NB4 (cell line): Measurements from ENCODE around the gene CPLX1.

ENCODE experiments used
- DNase-seq: peaks from one replicate; pipeline ENCODE4 v3.0.0; 2010; ENCODE audit warnings: low read depth
- H3K4me3 ChIP-seq: one replicate; pipeline ENCODE4 v1.5.1; 2011; ENCODE audit warnings: mild to moderate bottlenecking, low read depth, low read length, moderate library complexity
- MYC ChIP-seq: IDR thresholded peaks from 2 replicates; pipeline ENCODE4 v1.6.1; 2011; ENCODE audit warnings: low read depth, low read length
- POLR2A ChIP-seq: IDR thresholded peaks from 2 replicates; pipeline ENCODE4 v1.6.1; 2011; ENCODE audit warnings: mild to moderate bottlenecking; ENCODE audit not compliant: insufficient read length; ENCODE audit errors: extremely low read depth
- TF ChIP-seq, protein P1 (sequence below): IDR thresholded peaks from one replicate; pipeline ENCODE4 v1.5.1; 2012; ENCODE audit warnings: low read depth, low read length
- TF ChIP-seq, protein P2 (sequence below): IDR thresholded peaks from 2 replicates; pipeline ENCODE4 v1.6.1; 2011; ENCODE audit warnings: low read depth, low read length

CPLX1 gene

DNA sequence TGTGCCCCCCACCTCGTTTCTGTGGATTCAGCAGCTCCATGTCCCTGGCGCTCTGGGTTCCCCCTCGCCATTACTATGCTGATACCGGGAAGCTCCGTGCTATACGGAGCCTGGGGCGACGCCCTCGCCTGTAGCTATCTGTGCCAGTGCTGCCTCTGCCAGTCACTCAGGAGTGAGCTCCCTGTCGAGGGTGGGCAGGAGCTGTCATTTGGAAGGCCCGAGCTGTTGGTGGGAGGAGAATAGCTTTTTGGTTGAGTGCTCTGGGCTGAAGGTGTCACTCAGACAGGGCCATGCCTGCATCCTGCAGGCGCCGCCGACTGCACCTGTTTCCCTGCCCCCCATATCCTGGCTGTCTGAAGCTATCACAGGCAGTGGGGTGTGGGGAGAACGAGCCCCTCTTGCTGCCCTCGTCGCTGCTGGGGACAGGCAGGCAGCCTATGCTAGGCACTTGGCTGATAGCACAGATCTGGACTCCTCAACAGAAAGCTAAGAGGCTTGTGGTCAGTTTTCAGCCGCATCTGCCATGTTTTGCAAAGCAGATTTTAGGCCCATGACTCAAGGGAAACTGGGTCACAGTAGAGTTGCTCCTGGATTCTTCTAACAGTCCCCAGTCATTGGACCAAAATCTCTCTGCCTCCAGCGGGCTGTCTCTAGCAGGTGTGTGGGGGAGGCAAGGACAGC is 31.8 kb downstream of the CPLX1 start:
- TF ChIP-seq, protein P1, sequence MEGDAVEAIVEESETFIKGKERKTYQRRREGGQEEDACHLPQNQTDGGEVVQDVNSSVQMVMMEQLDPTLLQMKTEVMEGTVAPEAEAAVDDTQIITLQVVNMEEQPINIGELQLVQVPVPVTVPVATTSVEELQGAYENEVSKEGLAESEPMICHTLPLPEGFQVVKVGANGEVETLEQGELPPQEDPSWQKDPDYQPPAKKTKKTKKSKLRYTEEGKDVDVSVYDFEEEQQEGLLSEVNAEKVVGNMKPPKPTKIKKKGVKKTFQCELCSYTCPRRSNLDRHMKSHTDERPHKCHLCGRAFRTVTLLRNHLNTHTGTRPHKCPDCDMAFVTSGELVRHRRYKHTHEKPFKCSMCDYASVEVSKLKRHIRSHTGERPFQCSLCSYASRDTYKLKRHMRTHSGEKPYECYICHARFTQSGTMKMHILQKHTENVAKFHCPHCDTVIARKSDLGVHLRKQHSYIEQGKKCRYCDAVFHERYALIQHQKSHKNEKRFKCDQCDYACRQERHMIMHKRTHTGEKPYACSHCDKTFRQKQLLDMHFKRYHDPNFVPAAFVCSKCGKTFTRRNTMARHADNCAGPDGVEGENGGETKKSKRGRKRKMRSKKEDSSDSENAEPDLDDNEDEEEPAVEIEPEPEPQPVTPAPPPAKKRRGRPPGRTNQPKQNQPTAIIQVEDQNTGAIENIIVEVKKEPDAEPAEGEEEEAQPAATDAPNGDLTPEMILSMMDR, result no peak
- H3K4me3 ChIP-seq, result no peak overlapping the region
- no peak for DNase-seq

DNA sequence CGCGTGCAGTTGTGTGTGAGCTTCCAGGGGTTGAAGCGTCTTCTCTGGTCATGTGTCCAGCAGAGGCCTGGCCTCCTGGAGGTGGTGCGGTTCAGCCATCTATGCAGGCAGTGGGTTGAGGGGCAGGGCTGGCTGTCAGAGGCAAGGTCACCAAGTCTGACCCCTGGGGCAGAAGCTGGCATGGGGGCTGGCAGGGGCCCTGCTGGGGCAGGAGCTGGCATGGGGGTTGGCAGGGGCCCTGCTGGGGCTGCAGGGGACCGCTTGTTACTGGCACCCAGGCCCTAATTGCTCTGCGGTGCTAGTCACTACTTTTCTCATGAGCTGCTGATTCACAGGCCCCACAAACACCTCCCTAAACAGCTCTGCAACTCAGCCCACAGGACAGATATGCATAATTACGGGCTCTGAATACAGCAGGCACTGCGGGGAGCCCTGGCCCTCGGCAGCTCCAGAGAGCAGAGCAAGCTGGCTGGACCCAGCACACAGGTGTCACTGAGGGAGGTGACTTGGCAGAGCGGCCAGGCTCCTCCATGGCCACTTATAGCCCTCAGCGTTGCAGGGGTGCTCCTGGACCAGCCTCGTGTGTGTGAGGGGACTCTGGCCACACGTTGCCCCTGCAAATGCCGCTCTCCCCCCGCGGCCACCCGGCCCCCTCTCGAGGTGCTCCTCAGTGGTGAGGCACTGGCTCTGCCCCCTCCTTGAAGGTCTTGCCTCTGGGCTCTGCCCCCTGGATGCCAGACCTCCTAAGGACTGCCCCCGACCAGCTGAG is 32.7 kb downstream of the CPLX1 start:
- no peak overlapping the region for H3K4me3 ChIP-seq
- TF ChIP-seq, protein P2, sequence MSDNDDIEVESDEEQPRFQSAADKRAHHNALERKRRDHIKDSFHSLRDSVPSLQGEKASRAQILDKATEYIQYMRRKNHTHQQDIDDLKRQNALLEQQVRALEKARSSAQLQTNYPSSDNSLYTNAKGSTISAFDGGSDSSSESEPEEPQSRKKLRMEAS, result no peak
- no peak for TF ChIP-seq POLR2A
- TF ChIP-seq MYC, result no peak
- TF ChIP-seq, protein P1, result no peak
- DNase-seq, result no peak

DNA sequence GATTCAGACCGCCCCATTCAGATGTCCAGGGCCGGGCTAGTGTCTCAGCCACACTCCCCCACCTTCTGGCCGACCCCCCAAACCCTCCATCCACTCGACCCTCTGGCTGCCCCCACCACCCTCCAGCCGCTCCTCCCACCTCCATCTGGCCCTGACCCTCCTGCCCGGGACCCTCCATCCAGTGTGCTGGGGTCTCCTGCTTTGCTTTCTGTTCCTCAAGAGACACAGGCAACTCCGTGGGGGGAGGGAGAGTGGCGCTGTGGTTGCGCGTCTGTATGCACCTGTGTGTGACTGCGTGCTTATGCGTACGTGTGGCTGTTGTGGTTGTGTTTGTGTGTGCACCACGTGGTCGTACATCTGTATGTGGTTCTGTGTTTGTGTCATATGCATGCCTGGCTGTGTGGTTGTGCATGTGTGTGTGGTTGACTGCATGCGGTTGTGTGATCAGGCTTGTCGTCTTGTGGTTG is 33.3 kb downstream of the CPLX1 start:
- no peak for DNase-seq
- H3K4me3 ChIP-seq, result no peak overlapping the region
- TF ChIP-seq MYC, result no peak
- TF ChIP-seq, protein P2, result no peak
- TF ChIP-seq, protein P1, result no peak
- no peak for TF ChIP-seq POLR2A

DNA sequence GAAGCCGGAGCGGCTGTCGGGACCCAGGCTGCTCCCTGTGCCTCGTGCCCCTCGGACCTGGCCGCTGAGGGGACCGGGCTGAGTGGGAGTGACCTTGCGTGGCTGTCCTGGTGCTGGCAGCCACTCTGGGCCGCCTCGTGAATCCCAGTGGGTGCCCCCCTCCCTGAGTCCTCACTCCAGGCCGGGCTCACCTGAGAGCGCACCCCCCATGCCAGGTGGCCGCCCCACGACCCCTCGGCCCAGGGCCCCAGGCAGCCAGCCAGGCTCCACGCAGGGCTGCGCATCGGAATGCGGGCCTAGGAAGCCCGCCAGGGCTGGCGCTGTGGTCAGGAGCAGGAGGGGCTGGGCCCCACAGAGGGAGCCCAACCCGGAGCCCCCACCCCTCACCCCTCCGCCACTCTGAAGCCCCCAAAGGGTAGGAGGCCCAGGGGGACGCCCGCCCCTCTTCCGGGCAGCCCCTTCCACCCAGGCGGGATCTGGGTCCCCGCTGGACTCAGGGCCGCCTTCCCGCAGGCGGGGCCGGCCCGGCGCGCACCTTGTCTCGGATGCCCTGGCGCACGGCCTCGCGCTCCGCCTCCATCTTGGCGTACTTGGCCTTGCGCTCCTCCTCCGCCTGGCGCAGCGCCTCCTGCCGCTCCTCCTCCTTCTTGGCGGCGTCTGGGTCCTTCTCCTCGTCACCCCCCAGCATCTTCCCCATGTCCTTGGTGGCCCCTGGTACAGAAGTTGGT is 33.9 kb downstream of the CPLX1 start:
- TF ChIP-seq POLR2A (no peak), MYC (no peak)
- TF ChIP-seq, protein P2, result no peak
- TF ChIP-seq, protein P1, result no peak
- no peak overlapping the region for H3K4me3 ChIP-seq
- DNase-seq, result no peak

DNA sequence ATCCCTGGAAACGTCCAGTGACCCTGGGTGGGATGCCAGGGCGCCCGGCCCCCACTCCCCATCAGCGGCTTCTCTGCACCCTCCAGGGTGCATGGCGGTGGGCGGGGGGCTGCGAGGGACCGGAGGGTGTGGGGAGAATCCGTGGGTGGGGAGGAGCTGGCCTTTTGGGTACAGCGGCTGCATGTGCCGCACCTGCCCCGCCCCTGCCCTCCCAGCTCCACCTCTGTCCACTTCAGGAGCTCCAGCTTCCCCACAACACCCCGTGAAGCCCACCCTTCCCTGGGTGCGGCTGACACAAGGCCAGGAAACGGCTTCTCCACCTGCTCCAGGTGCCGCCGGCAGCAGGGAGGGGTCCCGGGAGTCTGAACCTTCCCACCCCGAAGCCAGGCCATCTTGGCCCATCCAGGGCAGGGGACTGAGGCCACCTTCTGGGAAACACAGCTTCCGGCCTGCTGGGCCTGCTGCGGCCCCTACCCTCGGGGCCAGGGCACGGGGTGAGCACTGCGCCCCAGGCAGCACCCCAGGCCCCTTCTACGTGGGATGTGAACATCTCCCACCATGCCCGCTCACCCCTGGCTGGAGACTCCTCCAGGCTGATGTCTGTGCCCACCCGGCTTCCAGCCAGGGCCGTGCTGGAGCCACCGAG is 34.6 kb downstream of the CPLX1 start:
- H3K4me3 ChIP-seq, result no peak overlapping the region
- no peak for DNase-seq
- TF ChIP-seq, protein P2, result no peak
- TF ChIP-seq POLR2A (no peak), MYC (no peak)
- TF ChIP-seq, protein P1, result no peak
